Activated T-cell treated with anti-CD3 and anti-CD28 coated beads, Interleukin-2, amount 50 U/mL, for 72 hours (primary cell): ENCODE measurements around the gene CCR4. TPM values are rescaled to one million over a fixed set of nuclear protein-coding genes. Genes with fewer than 3 reads are reported as not detected.
"Not testable (repeated sequence)": the region's sequence is repeated elsewhere in the genome, so short reads cannot be mapped to it uniquely, and the experiment has no call there.

Experiments used
- ATAC-seq, 2 donors: fragments of 150-1000 bp; cut with Tn5 transposase; replicated peaks in 1 of 2; 2 replicates each; pipeline ENCODE4 v1.10.0; 2021; ENCODE audit warnings: moderate library complexity in 2 of 2, mild to moderate bottlenecking in 1 of 2
- DNase-seq, 2 donors: peaks; one replicate each; pipeline ENCODE4 v3.0.0; 2021 to 2022; ENCODE audit warnings: mixed read lengths in 1 of 2
- H3K27ac Mint-ChIP-seq: one replicate; pipeline ENCODE4 v1.8.0; 2022; ENCODE audit warnings: mild to moderate bottlenecking, moderate library complexity, mixed read lengths
- H3K27me3 Mint-ChIP-seq: one replicate; pipeline ENCODE4 v1.8.0; 2022; ENCODE audit warnings: low read depth, mixed read lengths
- H3K36me3 Mint-ChIP-seq, 2 donors: one replicate each; pipeline ENCODE4 v1.8.0; 2022; ENCODE audit warnings: mixed read lengths in 2 of 2, mild to moderate bottlenecking in 1 of 2; ENCODE audit not compliant: insufficient read depth in 2 of 2
- H3K4me1 Mint-ChIP-seq: one replicate; pipeline ENCODE4 v1.8.0; 2022; ENCODE audit warnings: low read depth, mixed read lengths
- H3K4me3 Mint-ChIP-seq, 2 donors: one replicate each; pipeline ENCODE4 v1.8.0; 2022; ENCODE audit warnings: mild to moderate bottlenecking in 2 of 2, mixed read lengths in 2 of 2, moderate library complexity in 2 of 2
- H3K9me3 Mint-ChIP-seq, 2 donors: one replicate each; pipeline ENCODE4 v1.8.0; 2022; ENCODE audit warnings: mixed read lengths in 2 of 2
- total RNA-seq, 2 donors: library from RNA; stranded (reverse); gene quantifications; one replicate each; pipeline ENCODE4 v1.2.3, GENCODE V29; 2022

CCR4 gene
- total RNA-seq, 2 donors from 2014 or later = 56.3 to 112 TPM

DNA sequence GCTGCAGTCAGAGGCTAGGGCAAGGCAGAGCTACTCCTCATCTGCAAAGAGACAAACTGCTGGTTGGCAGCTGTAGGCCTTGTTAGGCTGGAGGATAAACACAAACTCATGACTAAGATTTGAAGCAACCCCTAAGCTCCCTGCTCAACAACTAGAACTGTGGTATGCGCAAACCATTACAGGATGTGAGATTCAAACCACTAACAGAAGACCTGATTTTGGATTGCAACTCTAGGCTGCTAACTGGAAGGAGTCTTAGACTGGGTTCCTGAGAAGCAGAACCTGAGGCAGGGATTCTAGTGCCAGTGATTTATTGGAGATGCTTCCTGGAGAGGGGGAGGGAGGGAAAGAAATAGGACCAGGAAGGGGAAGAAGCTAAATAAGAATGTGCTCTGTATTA, 22.5 kb downstream of the CCR4 start:
- Mint-ChIP-seq H3K9me3 (peaks cover 0 to 2% of the 10 kb centered on the region in 2 donors), H3K4me1 (peaks cover 45% of the 10 kb centered on the region), H3K27ac (no peak overlapping the region), H3K27me3 (no peaks in the 10 kb centered on the region), H3K36me3 (peaks cover 1 to 12% of the 10 kb centered on the region in 2 donors), H3K4me3 (peak overlapping the region; percentile 37 to 50)
- ATAC-seq (peak; percentile 98 to 99), DNase-seq (peak in 1 of 2 donors; percentile 44)

DNA sequence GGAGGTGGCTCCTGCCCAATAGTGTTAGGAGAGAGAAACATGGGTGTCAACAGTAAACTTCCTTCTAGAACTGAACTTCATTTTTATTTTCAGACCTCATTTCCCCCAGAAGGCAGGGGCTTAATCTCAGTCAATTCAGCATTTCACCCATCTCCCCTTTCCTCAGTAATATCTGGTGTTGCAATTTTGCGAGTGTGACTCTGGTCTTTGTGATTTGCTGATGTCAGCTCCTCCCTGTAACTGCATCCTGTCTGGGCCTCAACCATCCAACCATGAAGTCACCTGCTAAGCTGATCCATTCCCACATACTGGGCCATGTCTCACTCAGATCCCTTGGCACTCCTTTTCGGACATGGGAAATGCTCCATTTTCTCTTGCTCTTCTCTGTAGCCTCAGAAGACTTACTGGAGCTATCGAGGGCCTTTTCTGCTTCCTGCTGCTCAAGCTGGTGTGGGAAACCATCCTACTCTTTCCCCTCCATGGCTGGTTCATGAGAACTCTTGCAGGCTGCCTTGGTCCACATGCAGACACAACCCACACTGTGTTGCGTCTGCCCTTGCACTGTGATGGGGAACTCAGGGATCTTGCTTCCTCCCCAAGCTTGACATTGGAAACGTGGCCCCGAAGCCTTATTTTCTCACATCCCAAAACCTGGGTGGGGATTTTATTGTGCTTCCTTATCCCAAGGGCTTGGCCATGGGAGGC, 24.6 kb downstream of the CCR4 start:
- ATAC-seq = peak in 1 of 2 donors; percentile 49
- H3K36me3 Mint-ChIP-seq = peaks cover 1 to 7% of the 10 kb centered on the region in 2 donors
- H3K9me3 Mint-ChIP-seq = peaks cover 0 to 2% of the 10 kb centered on the region in 2 donors
- no peaks in the 10 kb centered on the region for H3K27me3 Mint-ChIP-seq
- peaks cover 45% of the 10 kb centered on the region for H3K4me1 Mint-ChIP-seq
- DNase-seq = no peak
- peak overlapping the region in 1 of 2 donors; percentile 36 for H3K4me3 Mint-ChIP-seq
- no peak overlapping the region for H3K27ac Mint-ChIP-seq

GRCh38 chr3:32977861-32978260, 26.4 kb downstream of the CCR4 start:
- H3K27ac Mint-ChIP-seq = no peak overlapping the region

GRCh38 chr3:32978331-32978730, 26.9 kb downstream of the CCR4 start:
- Mint-ChIP-seq H3K4me3 (no peak overlapping the region), H3K27ac (no peak overlapping the region), H3K4me1 (peaks cover 36% of the 10 kb centered on the region), H3K9me3 (peaks cover 0 to 2% of the 10 kb centered on the region in 2 donors), H3K27me3 (no peaks in the 10 kb centered on the region), H3K36me3 (peaks cover 3% of the 10 kb centered on the region in 2 donors)
- no peak for ATAC-seq
- no peak for DNase-seq

More at GRCh38 chr3:32977861-32978260, 26.4 kb downstream of the CCR4 start:
- peaks cover 40% of the 10 kb centered on the region for H3K4me1 Mint-ChIP-seq
- no peaks in the 10 kb centered on the region for H3K9me3 Mint-ChIP-seq
- H3K27me3 Mint-ChIP-seq = no peaks in the 10 kb centered on the region
- H3K36me3 Mint-ChIP-seq = peaks cover 1 to 3% of the 10 kb centered on the region in 2 donors
- DNase-seq = no peak
- H3K4me3 Mint-ChIP-seq = no peak overlapping the region
- ATAC-seq = no peak

GRCh38 chr3:32983124-32983523, 31.7 kb downstream of the CCR4 start:
- Mint-ChIP-seq H3K9me3 (peaks cover 0 to 8% of the 10 kb centered on the region in 2 donors), H3K4me1 (peaks cover 15% of the 10 kb centered on the region), H3K36me3 (peaks cover 15 to 16% of the 10 kb centered on the region in 2 donors), H3K4me3 (no peak overlapping the region), H3K27me3 (peaks cover 9% of the 10 kb centered on the region), H3K27ac (peak overlapping the region; percentile 0)
- DNase-seq (no peak), ATAC-seq (no peak)

DNA sequence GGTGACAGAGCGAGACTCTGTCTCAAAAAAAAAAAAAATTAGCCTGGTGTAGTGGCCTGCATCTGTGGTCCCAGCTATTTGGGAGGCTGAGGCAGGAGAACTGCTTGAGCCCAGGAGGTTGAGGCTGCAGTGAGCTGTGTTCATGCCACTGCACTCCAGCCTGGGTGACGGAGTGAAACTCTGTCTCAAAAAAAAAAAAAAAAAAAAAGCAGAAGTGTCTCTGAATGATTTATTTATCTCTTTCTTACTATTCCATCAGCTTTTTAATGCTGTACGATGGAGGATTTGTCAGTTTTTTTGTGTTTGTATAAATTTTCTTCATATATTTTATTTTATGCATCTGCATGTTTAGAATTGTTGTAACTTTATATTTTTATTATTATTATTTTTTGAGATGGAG, 33.5 kb downstream of the CCR4 start:
- not testable (repeated sequence) for H3K9me3 Mint-ChIP-seq, ATAC-seq, DNase-seq, H3K27me3 Mint-ChIP-seq, H3K4me3 Mint-ChIP-seq, H3K27ac Mint-ChIP-seq
- H3K36me3 Mint-ChIP-seq = peaks cover 16 to 20% of the 10 kb centered on the region in 2 donors
- H3K4me1 Mint-ChIP-seq = peaks cover 32% of the 10 kb centered on the region

DNA sequence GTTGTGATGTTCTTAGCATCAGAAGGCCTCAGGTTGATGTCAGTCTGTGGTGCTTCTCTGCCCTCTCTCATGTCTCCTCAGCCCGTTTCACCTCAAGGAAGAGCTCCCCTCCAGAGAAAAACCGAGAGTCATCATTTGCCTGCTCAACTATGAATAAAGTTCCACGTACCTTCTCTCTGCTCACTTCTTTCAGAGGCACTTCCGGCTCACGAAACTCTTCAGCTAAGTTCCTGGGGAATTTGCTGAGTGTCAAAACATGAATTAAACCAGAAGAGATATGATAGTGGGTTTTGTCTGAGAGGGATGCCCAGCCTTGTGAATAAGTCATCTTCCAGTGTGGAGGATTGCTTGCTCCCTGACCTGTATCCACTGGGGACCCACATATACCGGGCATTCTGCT, 37.7 kb downstream of the CCR4 start:
- H3K27me3 Mint-ChIP-seq = peaks cover 14% of the 10 kb centered on the region
- H3K9me3 Mint-ChIP-seq = peaks cover 0 to 6% of the 10 kb centered on the region in 2 donors
- DNase-seq (no peak), ATAC-seq (no peak)
- peak overlapping the region; percentile 68 for H3K27ac Mint-ChIP-seq
- peaks cover 19 to 29% of the 10 kb centered on the region in 2 donors for H3K36me3 Mint-ChIP-seq
- H3K4me3 Mint-ChIP-seq = peak overlapping the region; percentile 24 to 74
- peaks cover 71% of the 10 kb centered on the region for H3K4me1 Mint-ChIP-seq

GRCh38 chr3:32990116-32990515, 38.7 kb downstream of the CCR4 start:
- DNase-seq (no peak), ATAC-seq (no peak)
- H3K27me3 Mint-ChIP-seq = peaks cover 14% of the 10 kb centered on the region
- H3K4me3 Mint-ChIP-seq = peak overlapping the region; percentile 64 to 74
- H3K9me3 Mint-ChIP-seq = peaks cover 0 to 6% of the 10 kb centered on the region in 2 donors
- peak overlapping the region; percentile 42 for H3K27ac Mint-ChIP-seq
- H3K4me1 Mint-ChIP-seq = peaks cover 80% of the 10 kb centered on the region
- H3K36me3 Mint-ChIP-seq = peaks cover 22 to 30% of the 10 kb centered on the region in 2 donors

GRCh38 chr3:32991781-32992180, 40.3 kb downstream of the CCR4 start:
- ATAC-seq (no peak), DNase-seq (no peak)
- H3K4me3 Mint-ChIP-seq = peak overlapping the region; percentile 70 to 81
- H3K4me1 Mint-ChIP-seq = peaks cover 95% of the 10 kb centered on the region
- H3K36me3 Mint-ChIP-seq = peaks cover 18 to 24% of the 10 kb centered on the region in 2 donors
- peaks cover 10% of the 10 kb centered on the region for H3K27me3 Mint-ChIP-seq
- peak overlapping the region; percentile 93 for H3K27ac Mint-ChIP-seq
- H3K9me3 Mint-ChIP-seq = peaks cover 0 to 5% of the 10 kb centered on the region in 2 donors

DNA sequence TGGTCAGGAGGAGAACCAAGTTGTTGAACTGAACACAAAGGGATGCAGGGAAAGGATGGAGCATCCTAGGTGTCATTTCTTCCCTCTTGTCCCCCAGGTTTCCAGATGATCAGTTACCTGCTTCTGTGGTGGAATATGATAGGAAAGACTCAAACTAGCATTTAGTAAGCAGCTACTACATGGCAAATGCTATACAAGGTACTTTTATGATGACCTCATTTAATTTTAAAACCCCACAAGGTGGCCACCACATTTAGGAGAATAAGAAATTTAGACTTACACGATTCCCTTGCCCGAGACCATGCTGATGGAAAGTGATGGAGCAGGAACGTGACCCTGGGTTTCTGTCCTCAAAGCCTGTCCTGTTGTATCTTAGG, 40.9 kb downstream of the CCR4 start:
- Mint-ChIP-seq H3K36me3 (peaks cover 14 to 20% of the 10 kb centered on the region in 2 donors), H3K27me3 (peaks cover 5% of the 10 kb centered on the region), H3K9me3 (peaks cover 0 to 2% of the 10 kb centered on the region in 2 donors), H3K4me1 (peaks cover 95% of the 10 kb centered on the region), H3K27ac (peak overlapping the region; percentile 93), H3K4me3 (peak overlapping the region; percentile 70 to 81)
- ATAC-seq (peak; percentile 13 to 16), DNase-seq (no peak)

GRCh38 chr3:32994045-32994444, 42.6 kb downstream of the CCR4 start:
- Mint-ChIP-seq H3K9me3 (no peaks in the 10 kb centered on the region), H3K27me3 (peaks cover 5% of the 10 kb centered on the region), H3K4me3 (peak overlapping the region; percentile 41 to 42), H3K4me1 (peaks cover 97% of the 10 kb centered on the region), H3K27ac (peak overlapping the region; percentile 86), H3K36me3 (peaks cover 12 to 14% of the 10 kb centered on the region in 2 donors)
- ATAC-seq (no peak), DNase-seq (no peak)

DNA sequence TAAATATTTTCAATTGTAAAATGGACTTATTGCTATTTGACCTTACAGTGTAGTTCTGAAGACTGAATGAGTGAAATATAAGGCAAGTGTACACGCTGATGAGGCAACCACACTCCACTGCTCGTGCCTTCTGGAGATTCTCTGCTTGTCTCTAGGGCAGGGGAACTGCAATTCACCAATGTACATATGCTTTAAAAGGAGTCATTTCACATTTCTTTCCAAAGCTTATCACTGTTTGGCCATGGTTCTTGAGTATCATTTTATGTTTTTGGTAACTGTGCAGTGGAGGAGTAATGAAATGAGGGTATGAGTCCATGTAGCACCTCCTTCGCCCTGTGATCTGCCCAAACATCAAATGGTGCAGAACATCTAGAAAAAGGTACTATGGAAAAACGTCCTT, 43.7 kb downstream of the CCR4 start:
- H3K27me3 Mint-ChIP-seq = peaks cover 5% of the 10 kb centered on the region
- H3K9me3 Mint-ChIP-seq = no peaks in the 10 kb centered on the region
- H3K4me1 Mint-ChIP-seq = peaks cover 97% of the 10 kb centered on the region
- peak overlapping the region; percentile 23 to 25 for H3K4me3 Mint-ChIP-seq
- peaks cover 10 to 17% of the 10 kb centered on the region in 2 donors for H3K36me3 Mint-ChIP-seq
- ATAC-seq (no peak), DNase-seq (no peak)
- peak overlapping the region; percentile 15 for H3K27ac Mint-ChIP-seq

DNA sequence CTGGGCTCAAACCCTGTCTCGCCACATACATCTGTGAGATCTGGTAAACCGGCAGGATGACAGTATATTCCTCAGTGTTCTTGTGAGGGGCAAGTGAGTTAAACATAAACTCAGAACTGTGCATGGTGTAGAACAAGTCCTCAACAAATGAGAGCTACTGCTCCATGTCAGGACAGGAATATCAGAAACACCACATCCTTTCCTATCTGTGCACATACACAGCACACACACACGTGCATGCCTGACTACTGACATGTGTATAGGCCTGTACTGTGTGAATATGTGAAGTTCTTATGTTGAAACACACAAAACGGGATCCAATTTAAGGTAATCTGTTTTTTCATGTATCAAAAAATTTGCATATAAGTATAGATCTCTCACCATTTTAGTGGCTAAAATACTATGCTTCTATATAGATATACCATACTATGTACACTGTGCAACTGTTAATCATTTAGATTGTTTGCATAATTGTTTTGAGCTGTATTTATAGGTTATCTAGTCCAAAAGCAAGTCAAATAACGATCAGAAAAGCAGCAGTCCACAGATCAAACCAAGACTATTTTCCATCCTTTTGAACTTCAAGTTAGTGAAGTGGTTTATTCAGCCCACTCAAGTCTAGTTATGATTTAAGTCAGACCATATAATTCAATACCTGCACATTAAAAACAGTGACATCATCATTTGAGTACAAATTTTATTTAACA, 44.8 kb downstream of the CCR4 start:
- no peaks in the 10 kb centered on the region for H3K9me3 Mint-ChIP-seq

More for the DNA sequence above, 44.8 kb downstream of the CCR4 start:
- peaks cover 12 to 17% of the 10 kb centered on the region in 2 donors for H3K36me3 Mint-ChIP-seq
- no peak for DNase-seq
- ATAC-seq = peak; percentile 7 to 18
- peak overlapping the region; percentile 31 for H3K27ac Mint-ChIP-seq
- H3K4me3 Mint-ChIP-seq = peak overlapping the region; percentile 29 to 44
- peaks cover 96% of the 10 kb centered on the region for H3K4me1 Mint-ChIP-seq
- no peaks in the 10 kb centered on the region for H3K27me3 Mint-ChIP-seq
